ENCODE results near the gene ELFN1.

ELFN1 gene

DNA sequence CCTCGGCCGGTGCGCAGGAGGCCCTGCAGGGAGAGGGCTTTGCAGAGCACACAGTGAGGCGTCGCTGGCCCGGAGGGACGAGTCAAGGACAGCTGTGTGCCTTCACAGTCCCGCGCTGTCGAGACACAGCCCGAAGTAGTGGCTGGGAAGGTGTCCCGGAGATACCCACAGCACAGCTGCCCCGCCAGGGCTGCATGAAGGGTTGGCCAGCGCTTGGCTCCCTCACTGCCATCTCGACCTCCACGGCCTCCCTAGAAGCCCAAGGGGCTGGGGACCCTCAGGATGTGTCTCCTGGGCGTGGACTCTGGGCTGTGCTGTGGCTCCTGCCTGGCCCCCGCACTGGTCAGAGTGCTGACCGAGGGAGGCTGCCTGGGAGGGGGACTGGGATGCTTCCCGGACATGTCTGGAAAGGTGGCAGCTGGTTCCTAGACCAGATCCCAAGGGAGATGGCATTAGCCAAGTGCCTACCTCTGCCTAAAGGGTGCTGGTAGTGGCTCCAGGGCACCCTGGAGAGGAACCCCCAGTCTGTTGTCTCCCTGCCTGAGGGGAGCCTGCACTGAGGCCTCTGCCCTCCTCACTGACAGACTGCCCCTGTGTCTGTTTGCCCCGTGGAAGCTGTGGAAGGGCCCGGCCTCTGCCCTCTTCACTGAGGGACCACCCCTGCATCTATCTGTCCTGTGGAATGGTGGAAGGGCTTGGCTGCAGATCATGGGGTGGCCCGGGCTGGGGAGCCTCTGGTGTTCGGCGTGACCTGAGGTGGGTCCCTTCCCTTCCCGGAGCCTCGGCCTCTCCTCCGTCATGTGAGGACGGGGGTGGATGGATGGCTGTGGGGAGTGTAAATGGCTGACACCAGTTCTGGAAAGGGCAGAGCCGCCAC is 5.8 kb downstream of the ELFN1 start:
- DNase-seq (ENCODE audit: low read depth in 2 of 2) = no peak

DNA sequence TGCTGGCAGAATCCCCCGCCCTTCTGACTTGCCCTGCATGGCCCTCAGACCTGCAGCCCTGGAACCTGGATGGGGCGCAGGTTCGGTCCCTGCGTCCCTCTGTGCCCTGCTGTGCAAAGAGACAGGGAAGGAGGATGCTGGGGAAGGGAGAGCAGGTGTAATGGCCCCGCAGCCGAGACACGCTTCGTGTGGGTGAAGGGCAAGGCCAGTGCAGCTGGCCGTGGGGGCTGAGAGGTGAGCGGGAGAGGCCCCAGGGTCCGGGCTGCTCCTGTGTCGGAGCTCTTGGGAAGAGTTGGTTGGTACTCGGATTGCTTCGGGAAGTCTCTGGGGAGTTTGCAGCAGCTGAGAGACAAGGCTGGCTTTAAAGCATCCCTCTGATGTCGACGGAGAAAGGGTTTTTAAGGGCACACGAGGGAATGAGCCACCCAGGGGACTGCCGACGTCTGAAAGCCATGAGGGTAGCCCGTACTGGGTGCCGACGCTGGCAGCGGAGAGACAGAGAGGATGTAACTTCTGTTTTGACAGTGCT is 6.5 kb downstream of the ELFN1 start:
- no peak for DNase-seq (ENCODE audit: low read depth in 2 of 2)

DNA sequence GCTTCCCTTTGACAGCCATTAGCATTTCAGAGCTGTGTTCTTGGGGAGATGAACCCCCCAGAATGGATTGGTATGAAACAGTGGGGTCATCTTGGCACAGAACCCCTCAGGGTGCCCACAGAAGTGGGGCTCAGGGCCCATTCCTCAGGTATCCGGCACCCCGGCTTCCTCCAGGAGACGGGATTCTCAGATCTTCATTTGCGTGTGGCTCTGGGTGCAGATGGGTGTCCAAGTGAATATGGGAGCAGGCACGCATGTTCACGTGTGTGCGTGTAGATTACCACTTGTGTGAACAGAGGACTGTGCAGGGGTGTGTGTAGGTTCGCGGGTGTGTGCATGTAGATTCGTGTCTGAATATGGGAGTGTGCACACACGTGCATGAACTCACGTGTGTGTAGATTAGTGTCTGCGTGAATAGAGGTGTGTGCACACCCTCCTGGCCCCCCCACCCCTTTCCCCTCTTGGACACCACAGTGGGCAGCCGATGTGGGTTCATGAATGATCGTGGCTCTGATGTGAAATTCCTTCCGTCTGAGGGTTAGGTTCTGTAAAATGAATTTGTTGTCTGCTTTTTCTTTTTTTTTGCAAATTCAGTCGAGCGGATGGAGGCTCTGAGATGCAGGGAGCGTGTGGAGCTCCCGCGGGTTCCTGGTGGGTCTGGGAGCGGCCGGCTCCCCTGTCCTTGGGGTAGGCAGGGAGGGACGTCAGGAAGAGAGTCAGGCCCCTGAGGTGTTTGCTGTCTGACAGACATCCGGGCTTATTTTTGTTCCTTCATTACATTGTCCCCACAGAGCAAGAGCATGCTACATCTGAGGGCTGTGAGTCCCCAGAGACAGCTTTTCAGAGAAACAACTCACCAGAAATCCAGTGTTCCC is 7.4 kb downstream of the ELFN1 start:
- no peak for DNase-seq (ENCODE audit: low read depth in 2 of 2)

DNA sequence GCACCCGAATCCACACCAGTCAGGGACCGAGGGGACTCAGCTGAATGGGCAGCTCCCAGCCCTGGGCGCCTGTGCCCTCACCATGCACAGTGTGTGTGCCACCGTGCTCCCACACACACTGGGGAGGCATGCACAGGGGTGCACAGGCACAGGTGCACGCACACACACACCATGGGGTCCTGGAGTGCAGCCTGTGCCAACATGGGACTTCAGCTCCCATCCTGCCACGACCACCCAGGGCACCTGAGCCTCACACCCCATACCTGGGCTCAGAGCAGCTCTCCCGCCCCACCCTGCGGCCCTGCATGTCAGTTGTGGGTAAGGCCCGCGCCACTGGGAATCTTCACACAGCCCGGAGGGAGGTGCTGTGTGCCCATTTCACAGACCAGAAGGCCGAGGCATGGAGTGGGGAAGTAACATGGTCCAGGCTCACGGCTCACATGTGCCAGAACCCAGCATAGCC is 8.0 kb downstream of the ELFN1 start:
- no peak for DNase-seq (ENCODE audit: low read depth in 2 of 2)

DNA sequence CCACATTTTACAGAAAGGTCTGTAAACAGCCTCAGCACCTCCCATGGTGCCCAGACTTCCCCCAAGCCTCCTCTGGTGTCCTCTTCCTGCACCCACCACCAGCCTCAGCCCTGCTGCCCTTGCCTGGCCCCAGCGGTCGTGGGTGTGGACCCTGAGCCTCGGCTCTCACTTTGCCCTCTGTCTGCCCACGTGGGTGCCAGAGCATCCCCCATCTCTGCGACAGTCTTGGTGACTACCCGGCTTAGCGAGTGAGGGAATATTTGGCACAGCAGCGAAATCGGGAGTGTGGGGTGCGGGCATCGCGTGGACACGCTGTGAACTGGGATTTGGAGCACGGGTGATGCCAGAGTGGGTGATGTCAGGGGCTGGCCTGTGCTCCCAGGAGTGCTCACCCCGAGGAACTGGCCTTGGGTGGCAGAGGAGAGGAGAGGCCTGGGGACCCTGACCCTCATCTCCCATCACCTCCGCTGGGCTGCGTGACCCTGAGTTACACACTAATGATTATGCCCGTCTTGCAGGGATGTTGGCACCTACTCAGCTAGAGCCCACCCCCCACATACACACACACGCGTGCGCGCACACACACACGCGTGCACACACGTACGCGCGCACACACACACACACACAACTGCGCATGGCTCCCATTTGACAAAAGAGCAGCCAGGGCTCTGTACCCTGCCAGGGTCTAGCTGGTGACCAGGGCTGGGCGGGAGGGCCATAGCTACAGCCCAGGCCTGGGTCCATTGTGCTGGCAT is 8.7 kb downstream of the ELFN1 start:
- DNase-seq (ENCODE audit: low read depth in 2 of 2) = no peak

DNA sequence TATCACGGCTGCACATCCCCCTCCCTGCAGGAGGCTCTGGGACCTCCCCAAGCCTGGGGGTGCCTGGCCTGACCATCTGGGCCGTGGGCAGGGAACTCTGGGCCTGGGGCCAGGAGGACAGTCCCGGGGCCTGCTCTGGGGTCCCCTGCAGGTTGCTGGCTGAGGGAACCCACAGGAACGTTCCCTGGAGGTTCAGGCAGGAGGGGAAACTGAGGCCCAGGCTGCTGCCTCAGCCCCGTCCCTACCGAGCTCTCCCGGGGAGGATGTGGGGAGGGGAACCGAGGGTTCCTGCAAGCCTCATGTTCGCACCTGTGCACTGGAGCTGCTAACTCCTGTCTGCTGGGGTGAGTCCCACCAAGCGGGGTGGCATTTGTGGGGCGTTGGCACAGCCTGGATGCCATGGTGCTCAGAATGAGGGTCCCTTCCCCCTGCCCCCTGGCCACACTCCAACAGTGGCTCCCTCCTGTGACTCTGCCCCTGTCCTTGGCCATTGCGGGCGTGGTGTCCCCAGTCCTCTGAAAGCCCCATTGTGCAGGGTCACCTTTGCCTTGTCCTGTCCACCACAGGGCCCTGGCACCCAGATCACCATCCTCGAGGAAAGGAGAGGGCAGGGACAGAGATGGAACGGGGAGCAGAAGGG is 9.4 kb downstream of the ELFN1 start:
- no peak for DNase-seq (ENCODE audit: low read depth in 2 of 2)

DNA sequence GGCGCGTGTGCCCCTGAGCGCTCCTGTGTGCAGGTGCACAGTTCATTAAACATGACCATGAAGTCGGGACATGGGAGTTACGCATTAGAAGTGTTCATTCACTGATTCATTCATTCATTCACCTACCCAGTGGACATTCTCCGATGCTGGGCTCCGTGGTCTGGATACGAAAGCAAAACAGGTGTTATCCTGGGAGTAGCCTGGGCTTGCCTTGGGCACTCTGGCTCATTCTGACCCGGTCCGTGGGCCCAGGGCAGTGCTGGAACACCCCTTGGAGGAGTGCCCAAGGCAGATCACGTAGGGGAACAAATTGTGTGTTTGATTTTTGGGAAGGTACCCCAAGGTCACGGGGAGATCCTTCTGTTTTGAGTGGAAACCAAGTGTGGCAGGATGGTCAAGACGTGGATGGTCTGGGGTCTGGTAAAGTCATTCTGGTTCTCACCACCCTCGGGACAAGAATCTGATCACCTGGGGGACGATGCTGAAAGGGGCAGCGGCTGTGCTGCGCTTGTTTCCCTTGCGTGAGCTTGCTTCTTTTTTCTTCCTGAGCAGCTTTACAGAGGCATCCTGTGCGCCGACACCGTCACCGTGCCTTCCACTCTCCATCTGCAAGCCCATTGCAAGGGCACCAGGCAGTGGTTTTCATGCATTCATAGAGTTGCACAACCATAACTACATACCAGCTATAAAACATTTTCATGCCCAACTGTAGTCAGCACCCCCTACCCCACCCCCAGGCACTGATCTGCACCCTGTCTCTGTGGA is 10.1 kb downstream of the ELFN1 start:
- no peak for DNase-seq (ENCODE audit: low read depth in 2 of 2)

DNA sequence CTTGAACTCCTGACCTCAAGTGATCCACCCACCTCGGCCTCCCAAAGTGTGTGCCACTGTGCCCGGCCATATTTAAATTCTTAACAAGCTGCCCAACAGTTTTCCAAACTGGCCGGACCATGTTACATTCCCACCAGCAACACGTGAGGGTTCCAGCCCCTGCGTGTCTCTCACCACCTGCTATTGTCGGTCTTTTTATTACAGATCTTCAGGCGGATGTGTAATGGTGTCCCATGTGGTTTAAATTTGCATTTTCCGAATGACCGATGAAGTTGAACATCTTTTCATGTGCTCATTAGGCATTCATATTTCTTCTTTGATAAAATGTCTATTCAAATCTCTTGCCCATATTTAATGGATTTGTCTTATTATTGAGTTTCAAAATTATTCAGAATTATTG is 11.5 kb downstream of the ELFN1 start:
- DNase-seq (ENCODE audit: low read depth in 2 of 2) = no peak

DNA sequence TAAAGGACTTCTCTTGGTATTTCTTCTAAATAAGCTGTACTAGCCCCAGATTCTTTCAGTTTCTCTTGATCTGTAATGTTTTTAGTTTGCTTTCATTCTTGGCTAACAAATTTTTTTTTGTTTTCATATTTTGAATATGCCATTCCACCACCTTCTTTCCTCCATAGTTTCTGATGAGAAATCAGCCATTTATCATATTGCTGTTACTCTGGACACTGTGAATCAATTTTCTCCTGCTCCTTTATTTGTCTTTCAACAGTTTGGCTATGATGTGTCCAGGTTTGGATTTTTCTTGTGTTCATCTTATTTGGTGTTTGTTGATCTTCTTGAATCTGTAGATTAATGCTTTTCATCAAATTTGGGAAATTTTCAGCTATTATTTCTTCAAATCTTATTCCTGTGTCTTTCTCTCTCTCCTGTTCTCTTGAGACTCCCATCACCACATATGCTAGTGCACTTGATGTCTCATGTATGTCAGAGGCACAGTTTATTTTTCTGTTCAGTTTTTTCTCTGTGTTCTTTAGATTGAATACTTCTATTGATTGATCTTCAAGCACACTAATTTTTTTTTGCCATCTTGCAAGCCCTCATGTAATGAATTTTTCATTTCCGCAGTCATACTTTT is 15.0 kb downstream of the ELFN1 start:
- DNase-seq (ENCODE audit: low read depth in 2 of 2) = no peak

DNA sequence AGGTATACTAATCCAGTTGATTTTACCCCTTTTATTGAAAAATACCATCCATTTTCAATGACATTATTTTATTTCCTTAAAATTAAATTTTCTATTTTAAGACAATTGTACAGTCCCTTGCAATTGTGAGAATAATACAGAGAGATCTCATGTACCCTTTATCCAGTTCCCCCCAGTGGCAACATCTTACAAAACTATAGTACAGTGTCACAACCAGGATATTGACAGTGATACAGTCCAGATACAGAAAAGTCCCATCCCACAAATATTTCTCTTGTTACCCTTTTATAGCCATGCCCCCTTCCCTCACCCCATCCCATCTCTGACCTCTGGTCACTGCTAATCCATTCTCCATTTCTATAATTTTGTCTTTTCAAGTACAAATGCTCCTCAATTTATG is 18.5 kb downstream of the ELFN1 start:
- no peak for DNase-seq (ENCODE audit: low read depth in 2 of 2)

DNA sequence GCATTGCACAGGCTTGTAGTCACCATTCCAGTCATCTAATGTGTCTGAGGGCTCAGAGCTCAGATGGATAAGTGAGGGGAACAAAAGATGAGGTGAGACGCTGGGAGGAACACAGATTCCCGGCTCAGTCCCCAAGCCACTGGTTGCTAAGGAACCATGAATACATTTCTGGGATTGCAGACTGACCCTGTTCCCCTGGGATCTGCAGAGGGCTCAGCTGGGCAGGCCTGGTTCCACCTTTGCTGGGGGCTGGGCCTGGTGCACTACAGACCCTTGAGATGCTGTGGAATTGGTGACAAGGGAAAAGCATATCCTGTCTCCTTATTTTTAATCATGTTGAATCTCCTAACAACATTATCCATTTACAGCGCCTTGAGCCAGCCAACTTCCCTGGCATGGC is 19.2 kb downstream of the ELFN1 start:
- DNase-seq (ENCODE audit: low read depth in 2 of 2) = no peak

DNA sequence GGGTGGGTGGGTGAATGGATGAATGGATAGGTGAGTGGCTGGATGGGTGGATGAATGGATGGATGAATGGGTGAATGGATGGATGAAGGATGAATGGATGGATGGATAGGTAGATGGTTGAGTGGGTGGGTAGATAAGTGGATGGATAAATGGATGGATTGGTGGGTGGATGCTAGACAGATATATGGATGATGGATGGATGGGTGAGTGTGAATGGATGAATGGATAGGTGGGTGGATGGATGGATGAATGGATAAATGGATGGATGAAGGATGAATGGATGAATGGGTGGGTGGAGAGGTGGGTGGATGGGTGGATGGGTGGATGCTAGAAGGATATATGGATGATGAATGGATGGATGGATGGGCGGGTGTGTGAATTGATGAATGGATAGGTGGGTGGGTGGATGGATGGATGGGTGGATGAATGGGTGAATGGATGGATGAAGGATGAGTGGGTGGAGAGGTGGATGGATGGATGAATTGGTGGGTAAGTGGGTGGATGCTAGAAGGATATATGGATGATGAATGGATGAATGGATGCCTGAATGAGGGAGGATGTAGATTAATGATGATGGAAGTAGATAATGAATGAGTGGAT is 20.4 kb downstream of the ELFN1 start:
- no peak for DNase-seq (ENCODE audit: low read depth in 2 of 2)

DNA sequence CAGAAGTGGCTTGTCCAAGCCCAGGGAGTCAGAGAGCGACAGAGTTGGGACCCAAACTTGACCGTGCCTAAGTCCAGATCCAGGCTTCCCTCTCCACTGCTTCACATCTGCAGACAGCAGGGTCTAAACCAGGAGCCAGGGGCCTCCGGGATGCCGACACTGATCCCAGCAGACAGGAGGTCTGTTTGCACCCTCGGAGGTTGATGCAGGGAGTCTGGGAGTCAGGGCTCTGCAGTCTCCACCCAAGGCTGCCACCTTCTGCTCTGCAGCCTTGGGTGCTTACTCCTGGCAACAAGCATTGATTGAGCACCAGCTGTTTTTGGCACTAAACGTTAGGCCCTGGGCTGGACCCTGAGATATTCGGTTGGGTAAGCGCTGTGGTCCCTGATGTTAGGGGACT is 21.0 kb downstream of the ELFN1 start:
- DNase-seq (ENCODE audit: low read depth in 2 of 2) = no peak

DNA sequence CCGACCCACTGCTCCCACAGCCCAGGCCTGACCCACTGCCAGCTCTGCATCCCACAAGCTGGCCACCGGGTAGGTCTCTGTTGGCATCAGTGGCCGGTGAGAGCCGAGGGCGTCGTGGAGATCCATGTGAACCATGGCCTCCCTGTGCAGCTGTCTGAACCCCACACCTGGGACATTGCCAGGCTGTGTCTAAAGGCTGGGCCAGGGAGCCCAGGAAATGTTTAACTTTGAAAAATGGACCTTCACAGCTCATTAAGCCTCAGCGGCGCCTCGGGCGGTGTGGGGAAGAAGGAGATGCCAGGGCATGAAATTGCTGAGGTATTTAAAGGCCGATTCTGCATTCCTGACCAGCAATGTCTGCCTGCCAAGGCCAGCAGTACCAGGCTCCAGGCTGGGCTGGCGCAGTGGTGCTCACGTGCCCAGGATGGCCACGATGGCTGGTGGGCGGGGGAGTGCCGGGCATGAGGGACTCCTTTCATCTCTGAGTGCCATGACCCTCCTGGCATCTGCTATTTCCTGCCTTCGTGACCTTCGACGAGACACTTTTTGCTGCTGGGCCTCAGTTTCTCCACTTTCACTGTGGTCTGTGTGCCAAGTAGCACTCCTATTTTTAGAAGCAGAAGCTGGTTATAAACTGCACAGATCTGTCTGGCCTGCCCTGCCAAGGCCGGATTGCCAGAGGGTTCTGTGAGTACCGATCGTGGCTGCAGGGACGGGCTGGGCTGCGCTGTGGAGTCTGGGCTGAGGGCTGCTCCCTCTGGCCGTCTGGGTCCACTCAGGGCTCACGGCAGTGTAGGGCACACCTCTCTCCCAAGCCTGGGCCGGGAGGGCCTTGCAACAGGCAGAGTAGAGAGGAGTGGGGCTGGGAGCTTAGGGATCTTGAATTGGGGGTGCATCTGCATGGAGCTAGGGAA is 21.8 kb downstream of the ELFN1 start:
- no peak for DNase-seq (ENCODE audit: low read depth in 2 of 2)

DNA sequence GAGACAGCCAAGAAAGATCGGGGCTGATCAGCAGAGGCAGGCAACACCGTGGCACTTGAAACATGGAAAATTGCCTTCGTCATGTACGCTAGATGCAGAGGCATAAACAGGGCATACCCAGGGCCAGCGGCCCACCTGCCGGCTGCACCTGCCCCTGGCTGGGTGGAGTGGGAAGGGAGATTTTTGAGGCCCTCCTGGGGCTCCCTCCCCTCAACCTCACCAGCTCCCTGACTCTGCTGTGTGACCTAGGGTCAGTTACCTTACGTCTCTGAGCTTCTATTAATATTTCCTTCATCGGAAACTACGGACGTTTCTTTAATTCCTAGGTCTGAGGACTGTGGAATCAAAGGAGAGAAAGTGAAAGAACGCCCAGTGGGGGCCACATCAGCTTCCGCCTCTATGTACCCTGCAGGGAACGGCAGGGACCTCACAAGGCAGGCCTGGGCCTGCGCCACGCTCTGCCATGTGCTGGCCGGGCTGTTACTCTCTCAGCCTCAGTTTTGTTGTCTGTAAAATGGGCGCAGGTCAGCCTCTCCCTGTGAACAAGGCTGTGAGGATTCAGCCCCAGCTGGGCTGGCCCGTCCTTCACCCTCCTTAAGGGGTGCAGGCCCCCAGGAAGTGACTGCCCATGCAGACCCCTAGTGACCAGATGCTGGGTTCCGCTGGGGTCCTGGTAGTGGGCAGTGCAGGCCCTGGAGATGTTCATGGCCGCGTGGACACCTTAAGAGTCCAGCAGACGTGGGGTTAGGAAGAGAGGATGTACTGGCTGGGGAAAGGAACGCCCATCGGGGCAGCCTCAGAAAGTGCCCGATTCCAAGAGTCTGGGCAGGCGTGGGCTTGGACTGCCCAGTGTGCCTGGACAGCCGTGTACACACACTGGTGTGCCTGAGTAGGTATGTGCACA is 22.7 kb downstream of the ELFN1 start:
- DNase-seq (ENCODE audit: low read depth in 2 of 2) = no peak

DNA sequence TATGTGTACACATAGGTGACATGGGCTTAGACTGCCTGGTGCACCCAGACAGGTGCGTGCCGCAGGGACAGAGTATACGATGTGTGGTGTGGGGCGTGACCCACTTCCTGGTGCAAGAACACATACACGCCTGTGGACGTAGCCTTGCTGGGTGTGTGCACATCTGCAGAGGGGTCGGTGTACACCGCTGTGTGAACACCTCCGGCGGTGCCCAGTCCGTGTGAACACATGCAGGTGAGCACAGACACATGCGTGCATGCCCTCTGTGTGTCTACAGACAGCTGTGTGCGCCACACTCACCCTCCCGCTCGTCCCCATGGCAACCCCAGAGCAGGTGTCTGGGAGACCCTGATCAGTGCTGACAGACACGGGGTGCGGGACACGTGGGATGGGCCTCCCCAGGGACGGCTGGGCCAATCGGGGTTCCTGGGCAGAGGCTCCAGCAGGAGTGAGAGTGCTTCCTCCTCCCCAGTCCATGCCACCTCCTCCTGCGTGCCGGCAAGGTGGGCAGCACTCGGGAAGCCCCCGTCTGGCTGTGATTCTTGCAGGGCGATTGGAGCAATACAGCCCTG is 23.4 kb downstream of the ELFN1 start:
- DNase-seq (ENCODE audit: low read depth in 2 of 2) = no peak

DNA sequence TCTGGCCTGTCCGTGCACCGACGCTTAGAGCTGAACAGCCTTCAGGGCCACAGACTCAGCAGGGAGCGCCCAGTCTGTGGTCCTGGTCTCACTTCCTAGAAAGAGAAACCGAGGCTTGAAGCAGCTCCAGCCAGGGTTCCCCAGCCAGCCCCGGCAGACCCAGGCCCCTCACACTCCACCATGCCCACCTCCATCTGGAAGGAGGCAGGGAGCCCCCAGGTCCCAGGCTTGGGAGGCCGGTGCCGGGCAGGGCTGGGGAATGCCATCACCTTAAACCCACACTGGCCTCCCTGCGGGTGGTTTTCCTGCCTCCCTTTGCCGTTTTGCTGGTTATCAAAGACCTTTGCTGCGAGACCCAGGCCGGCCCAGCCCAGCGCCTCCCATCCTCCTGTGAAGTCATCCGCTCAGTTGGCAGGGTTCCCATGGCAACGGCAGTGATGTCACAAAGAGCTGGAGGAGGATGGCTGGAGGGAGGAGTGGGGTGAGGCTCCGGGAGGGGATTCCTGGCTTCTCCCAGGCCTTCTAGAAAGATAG is 24.0 kb downstream of the ELFN1 start:
- no peak for DNase-seq (ENCODE audit: low read depth in 2 of 2)
